Measurements from ENCODE around the gene RNF175. TPM values are rescaled to one million over a fixed set of nuclear protein-coding genes. Genes with fewer than 3 reads are reported as not detected.

The RNF175 gene
- polyA plus RNA-seq, 1 donor from 2014 or later = 30.1 TPM

- Histone ChIP-seq H4K20me1 (ENCODE audit: insufficient read depth) (no peaks in the 10 kb centered on the region), H3K9me2 (ENCODE audit: insufficient read depth, low read length) (no peaks in the 10 kb centered on the region), H3K9ac (ENCODE audit: low read length) (no peak overlapping the region), H3K4me3 (ENCODE audit: low read length) (no peak overlapping the region), H3K9me3 (ENCODE audit: low read length) (no peaks in the 10 kb centered on the region), H3K4me2 (ENCODE audit: low read length) (no peak overlapping the region), H3K27me3 (ENCODE audit: insufficient read depth, low read depth, low read length) (no peaks in the 10 kb centered on the region), H3F3A (ENCODE audit: insufficient read depth, low read length, poor library complexity, severe bottlenecking) (no peaks in the 10 kb centered on the region), H2AFZ (ENCODE audit: low read depth, low read length) (no peak overlapping the region), H3K27ac (ENCODE audit: low read length) (no peak overlapping the region), H3K79me2 (replicated peaks; ENCODE audit: insufficient read depth, low read length) (no peaks in the 10 kb centered on the region), H3K36me3 (ENCODE audit: insufficient read depth, low read length) (no peaks in the 10 kb centered on the region)
- TF ChIP-seq RAD21 (conservative IDR thresholded peaks at IDR 0.05) (no peak), EP300 (conservative IDR thresholded peaks at IDR 0.05; ENCODE audit: poor library complexity, severe bottlenecking) (no peak), TAF1 (IDR thresholded peaks at IDR 0.05; ENCODE audit: low read depth) (no peak), SMC3 (conservative IDR thresholded peaks at IDR 0.05; ENCODE audit: poor library complexity) (no peak), POLR2AphosphoS5 (IDR thresholded peaks at IDR 0.05) (no peak), MXI1 (conservative IDR thresholded peaks at IDR 0.05; ENCODE audit: poor library complexity, severe bottlenecking) (no peak), EZH2 (IDR thresholded peaks at IDR 0.05; ENCODE audit: borderline replicate concordance, insufficient read depth, low read length, poor library complexity, severe bottlenecking) (no peak), CTCF (IDR thresholded peaks at IDR 0.05; ENCODE audit: poor library complexity, severe bottlenecking) (no peak)
- TF ChIP-seq, protein P1, sequence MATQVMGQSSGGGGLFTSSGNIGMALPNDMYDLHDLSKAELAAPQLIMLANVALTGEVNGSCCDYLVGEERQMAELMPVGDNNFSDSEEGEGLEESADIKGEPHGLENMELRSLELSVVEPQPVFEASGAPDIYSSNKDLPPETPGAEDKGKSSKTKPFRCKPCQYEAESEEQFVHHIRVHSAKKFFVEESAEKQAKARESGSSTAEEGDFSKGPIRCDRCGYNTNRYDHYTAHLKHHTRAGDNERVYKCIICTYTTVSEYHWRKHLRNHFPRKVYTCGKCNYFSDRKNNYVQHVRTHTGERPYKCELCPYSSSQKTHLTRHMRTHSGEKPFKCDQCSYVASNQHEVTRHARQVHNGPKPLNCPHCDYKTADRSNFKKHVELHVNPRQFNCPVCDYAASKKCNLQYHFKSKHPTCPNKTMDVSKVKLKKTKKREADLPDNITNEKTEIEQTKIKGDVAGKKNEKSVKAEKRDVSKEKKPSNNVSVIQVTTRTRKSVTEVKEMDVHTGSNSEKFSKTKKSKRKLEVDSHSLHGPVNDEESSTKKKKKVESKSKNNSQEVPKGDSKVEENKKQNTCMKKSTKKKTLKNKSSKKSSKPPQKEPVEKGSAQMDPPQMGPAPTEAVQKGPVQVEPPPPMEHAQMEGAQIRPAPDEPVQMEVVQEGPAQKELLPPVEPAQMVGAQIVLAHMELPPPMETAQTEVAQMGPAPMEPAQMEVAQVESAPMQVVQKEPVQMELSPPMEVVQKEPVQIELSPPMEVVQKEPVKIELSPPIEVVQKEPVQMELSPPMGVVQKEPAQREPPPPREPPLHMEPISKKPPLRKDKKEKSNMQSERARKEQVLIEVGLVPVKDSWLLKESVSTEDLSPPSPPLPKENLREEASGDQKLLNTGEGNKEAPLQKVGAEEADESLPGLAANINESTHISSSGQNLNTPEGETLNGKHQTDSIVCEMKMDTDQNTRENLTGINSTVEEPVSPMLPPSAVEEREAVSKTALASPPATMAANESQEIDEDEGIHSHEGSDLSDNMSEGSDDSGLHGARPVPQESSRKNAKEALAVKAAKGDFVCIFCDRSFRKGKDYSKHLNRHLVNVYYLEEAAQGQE (IDR thresholded peaks at IDR 0.05; ENCODE audit: borderline replicate concordance) = no peak
Measured at GRCh38 chr4:153747406-153747955, 12.3 kb downstream of the RNF175 start.

- no peaks in the 10 kb centered on the region for H3K79me2 ChIP-seq (replicated peaks; ENCODE audit: insufficient read depth, low read length)
- H3F3A ChIP-seq (ENCODE audit: insufficient read depth, low read length, poor library complexity, severe bottlenecking) = no peaks in the 10 kb centered on the region
- H3K9me2 ChIP-seq (ENCODE audit: insufficient read depth, low read length) = no peaks in the 10 kb centered on the region
- no peaks in the 10 kb centered on the region for H3K27me3 ChIP-seq (ENCODE audit: insufficient read depth, low read depth, low read length)
- no peak overlapping the region for H3K4me2 ChIP-seq (ENCODE audit: low read length)
- H3K36me3 ChIP-seq (ENCODE audit: insufficient read depth, low read length) = no peaks in the 10 kb centered on the region
- H3K9me3 ChIP-seq (ENCODE audit: low read length) = peaks cover 6% of the 10 kb centered on the region
- H3K27ac ChIP-seq (ENCODE audit: low read length) = no peak overlapping the region
- H3K9ac ChIP-seq (ENCODE audit: low read length) = no peak overlapping the region
- H3K4me3 ChIP-seq (ENCODE audit: low read length) = no peak overlapping the region
- no peak for TF ChIP-seq EZH2 (IDR thresholded peaks at IDR 0.05; ENCODE audit: borderline replicate concordance, insufficient read depth, low read length, poor library complexity, severe bottlenecking)
- TF ChIP-seq, protein P1 (IDR thresholded peaks at IDR 0.05; ENCODE audit: borderline replicate concordance) = no peak
- no peaks in the 10 kb centered on the region for H4K20me1 ChIP-seq (ENCODE audit: insufficient read depth)
- no peak overlapping the region for H2AFZ ChIP-seq (ENCODE audit: low read depth, low read length)
Measured at GRCh38 chr4:153745651-153746050, 14.2 kb downstream of the RNF175 start.

All from neural cell (in vitro differentiated cells).